T-cell (primary cell): ENCODE results near the gene COL4A1. TPM values are rescaled to one million over a fixed set of nuclear protein-coding genes. Genes with fewer than 3 reads are reported as not detected.

Experiments
- ATAC-seq, 4 experiments: fragments of 200-7000 bp in 3 of 4; fragments of 150-1000 bp in 1 of 4; cut with Tn5 transposase; replicated peaks in 1 of 4; 1 replicate in 3 of 4; 2 replicates in 1 of 4; pipeline ENCODE4 v1.10.0; 2021; ENCODE audit warnings: moderate library complexity in 3 of 4, mild to moderate bottlenecking in 2 of 4, moderate number of reproducible peaks in 1 of 4
- CTCF ChIA-PET, 2 donors: fragments of 300-600 bp; sonication (Branson Sonifier 250); formaldehyde crosslinking; loops; one replicate each; lab custom pipeline; 2022; ENCODE audit warnings: antibody characterized with exemption in 2 of 2; lab: Charles Lee
- POLR2A ChIA-PET, 2 donors: fragments of 300-600 bp; sonication (Branson Sonifier 250); formaldehyde crosslinking; loops; one replicate each; lab custom pipeline; 2022; ENCODE audit warnings: antibody characterized with exemption in 2 of 2; lab: Charles Lee
- DNase-seq, 35 experiments: peaks; one replicate each; pipeline versions ENCODE4 v3.0.0 to v3.0.0-alpha.2; 2013 to 2023
- H3K27ac ChIP-seq: one replicate; pipeline ENCODE4 v1.5.1; 2013; ENCODE audit warnings: low read length
- H3K27me3 ChIP-seq, 2 experiments: replicated peaks in 1 of 2; 1 replicate in 1 of 2; 2 replicates in 1 of 2; pipeline versions ENCODE4 v1.6.1 to v1.7.0; 2013; ENCODE audit warnings: low read length in 1 of 2, mixed read lengths in 1 of 2; ENCODE audit not compliant: control insufficient read depth in 2 of 2, insufficient read depth in 2 of 2; ENCODE audit errors: extremely low read depth in 1 of 2
- H3K36me3 ChIP-seq, 2 donors: 1 replicate in 1 of 2; 2 replicates in 1 of 2; pipeline versions ENCODE4 v1.6.1 to v1.7.0; 2013; ENCODE audit warnings: low read length in 1 of 2; ENCODE audit not compliant: control insufficient read depth in 2 of 2, insufficient read depth in 1 of 2; ENCODE audit errors: extremely low read depth in 1 of 2
- H3K4me1 ChIP-seq, 2 experiments: 1 replicate in 1 of 2; 2 replicates in 1 of 2; pipeline versions ENCODE4 v1.6.1 to v1.7.0; 2013; ENCODE audit warnings: low read length in 2 of 2, mixed read lengths in 1 of 2; ENCODE audit not compliant: insufficient read depth in 2 of 2, control insufficient read depth in 1 of 2; ENCODE audit errors: extremely low read depth in 1 of 2
- H3K4me3 ChIP-seq, 2 donors: 1 replicate in 1 of 2; 2 replicates in 1 of 2; pipeline versions ENCODE4 v1.5.1 to v1.7.0; 2013; ENCODE audit warnings: mild to moderate bottlenecking in 2 of 2, low read length in 1 of 2, moderate library complexity in 1 of 2; ENCODE audit not compliant: control insufficient read depth in 1 of 2; ENCODE audit errors: extremely low read depth in 1 of 2
- H3K9me3 ChIP-seq: 2 replicates; pipeline ENCODE4 v1.7.0; 2013
- H3K27ac Mint-ChIP-seq, 2 donors: one replicate each; pipeline ENCODE4 v1.8.0; 2020 to 2021; ENCODE audit warnings: mild to moderate bottlenecking in 2 of 2, mixed read lengths in 2 of 2
- H3K27me3 Mint-ChIP-seq, 2 donors: one replicate each; pipeline ENCODE4 v1.8.0; 2021 to 2022; ENCODE audit warnings: mixed read lengths in 2 of 2
- H3K36me3 Mint-ChIP-seq: one replicate; pipeline ENCODE4 v1.8.0; 2021; ENCODE audit warnings: mixed read lengths
- H3K4me1 Mint-ChIP-seq, 3 donors: one replicate each; pipeline ENCODE4 v1.8.0; 2020 to 2022; ENCODE audit warnings: mixed read lengths in 3 of 3, mild to moderate bottlenecking in 1 of 3
- H3K4me3 Mint-ChIP-seq, 3 donors: one replicate each; pipeline ENCODE4 v1.8.0; 2020 to 2022; ENCODE audit warnings: mild to moderate bottlenecking in 3 of 3, mixed read lengths in 3 of 3, moderate library complexity in 3 of 3
- H3K9me3 Mint-ChIP-seq, 3 donors: one replicate each; pipeline ENCODE4 v1.8.0; 2020 to 2022; ENCODE audit warnings: mixed read lengths in 3 of 3
- WGBS: methylation state at CpG from one replicate; pipeline ENCODE4 v1.1.5; 2013; ENCODE audit warnings: missing lambda C conversion rate; ENCODE audit not compliant: insufficient coverage; 5-methylcytosine and 5-hydroxymethylcytosine counted together
- total RNA-seq, 35 experiments: library from RNA in 6 of 35; stranded (reverse) in 6 of 35; fragments of 120-200 nt in 1 of 35; gene quantifications; one replicate each; pipeline versions ENCODE4 v1.2.1 to v1.2.4 and lab custom pipeline; 2013 to 2026

The COL4A1 gene
- total RNA-seq, 5 donors from 2014 or later (not counting 1 experiment from before 2014, with no cell fraction given), result 0.49 to 1.3 (median 0.85) TPM; not detected in 2

GRCh38 chr13:110242615-110243014 lies 64.3 kb downstream of the COL4A1 start:
- no peak overlapping the region for H3K27ac Mint-ChIP-seq
- H3K9me3 Mint-ChIP-seq, result no peaks in the 10 kb centered on the region
- peaks cover 2 to 12% of the 10 kb centered on the region in 2 experiments for H3K27me3 ChIP-seq
- H3K27me3 Mint-ChIP-seq, result peaks cover 15% of the 10 kb centered on the region in 2 donors
- WGBS, result 64% methylated on average over 3 of the region's 4 CpGs
- no peak overlapping the region for H3K4me3 Mint-ChIP-seq
- no peak for DNase-seq
- no peaks in the 10 kb centered on the region for H3K36me3 ChIP-seq
- H3K9me3 ChIP-seq, result no peaks in the 10 kb centered on the region
- no peak overlapping the region for H3K27ac ChIP-seq
- H3K4me1 ChIP-seq, result no peaks in the 10 kb centered on the region
- no peaks in the 10 kb centered on the region for H3K4me1 Mint-ChIP-seq
- no peak overlapping the region for H3K4me3 ChIP-seq
- ChIA-PET POLR2A (no interaction called here), CTCF (no interaction called here)
- no peak for ATAC-seq
- H3K36me3 Mint-ChIP-seq, result no peaks in the 10 kb centered on the region

- Mint-ChIP-seq H3K4me1 (no peaks in the 10 kb centered on the region), H3K4me3 (no peak overlapping the region), H3K9me3 (no peaks in the 10 kb centered on the region), H3K27ac (no peak overlapping the region), H3K27me3 (peaks cover 21 to 22% of the 10 kb centered on the region in 2 donors), H3K36me3 (no peaks in the 10 kb centered on the region)
- ATAC-seq (no peak), DNase-seq (no peak)
- H3K27ac ChIP-seq, result no peak overlapping the region
- no peaks in the 10 kb centered on the region for H3K9me3 ChIP-seq
- ChIA-PET POLR2A (no interaction called here), CTCF (no interaction called here)
- H3K36me3 ChIP-seq, result no peaks in the 10 kb centered on the region
- 92% methylated on average over 5 of the region's 7 CpGs for WGBS
- H3K4me1 ChIP-seq, result no peaks in the 10 kb centered on the region
- H3K4me3 ChIP-seq, result no peak overlapping the region
- H3K27me3 ChIP-seq, result peaks cover 4 to 22% of the 10 kb centered on the region in 2 experiments
Measured at GRCh38 chr13:110240943-110241342, 66.0 kb downstream of the COL4A1 start.

GRCh38 chr13:110240352-110240751 lies 66.6 kb downstream of the COL4A1 start:
- Mint-ChIP-seq H3K9me3 (no peaks in the 10 kb centered on the region), H3K36me3 (no peaks in the 10 kb centered on the region), H3K4me1 (no peaks in the 10 kb centered on the region), H3K4me3 (no peak overlapping the region), H3K27ac (no peak overlapping the region), H3K27me3 (peaks cover 21 to 22% of the 10 kb centered on the region in 2 donors)
- H3K36me3 ChIP-seq, result no peaks in the 10 kb centered on the region
- DNase-seq (no peak), ATAC-seq (no peak)
- H3K4me3 ChIP-seq, result no peak overlapping the region
- WGBS, result 55% methylated on average over 5 of the region's 10 CpGs
- ChIA-PET POLR2A (no interaction called here), CTCF (no interaction called here)
- H3K27me3 ChIP-seq, result peaks cover 4 to 19% of the 10 kb centered on the region in 2 experiments
- no peak overlapping the region for H3K27ac ChIP-seq
- H3K4me1 ChIP-seq, result no peaks in the 10 kb centered on the region
- H3K9me3 ChIP-seq, result no peaks in the 10 kb centered on the region

- H3K4me3 Mint-ChIP-seq, result no peak overlapping the region
- no peak for ATAC-seq
- peaks cover 21 to 22% of the 10 kb centered on the region in 2 donors for H3K27me3 Mint-ChIP-seq
- ChIA-PET POLR2A (no interaction called here), CTCF (interaction anchor here in 1 of 2 donors (0.6 kb wide), 1 partner anchor 19 kb away, joined by 3 read pairs; no protein-coding TSS in a partner anchor)
- H3K4me1 ChIP-seq, result no peaks in the 10 kb centered on the region
- H3K36me3 ChIP-seq, result no peaks in the 10 kb centered on the region
- H3K9me3 ChIP-seq, result no peaks in the 10 kb centered on the region
- H3K9me3 Mint-ChIP-seq, result no peaks in the 10 kb centered on the region
- H3K27ac ChIP-seq, result no peak overlapping the region
- H3K4me1 Mint-ChIP-seq, result no peaks in the 10 kb centered on the region
- WGBS, result no CpG with 5 or more reads among the region's 5 CpGs
- no peaks in the 10 kb centered on the region for H3K36me3 Mint-ChIP-seq
- no peak for DNase-seq
- peaks cover 4 to 15% of the 10 kb centered on the region in 2 experiments for H3K27me3 ChIP-seq
- H3K4me3 ChIP-seq, result no peak overlapping the region
- H3K27ac Mint-ChIP-seq, result no peak overlapping the region
Measured at GRCh38 chr13:110239280-110240125, 67.5 kb downstream of the COL4A1 start.

GRCh38 chr13:110238818-110239195 lies 68.2 kb downstream of the COL4A1 start:
- Histone ChIP-seq H3K4me3 (no peak overlapping the region), H3K4me1 (no peaks in the 10 kb centered on the region), H3K9me3 (no peaks in the 10 kb centered on the region), H3K36me3 (no peaks in the 10 kb centered on the region), H3K27me3 (peaks cover 4 to 15% of the 10 kb centered on the region in 2 experiments), H3K27ac (no peak overlapping the region)
- peaks cover 21 to 24% of the 10 kb centered on the region in 2 donors for H3K27me3 Mint-ChIP-seq
- H3K36me3 Mint-ChIP-seq, result no peaks in the 10 kb centered on the region
- WGBS, result no CpG with 5 or more reads among the region's 1 CpG
- DNase-seq (no peak), ATAC-seq (no peak)
- no peak overlapping the region for H3K27ac Mint-ChIP-seq
- CTCF ChIA-PET, result interaction anchor here in 1 of 2 donors (0.6 kb wide), 1 partner anchor 1803 kb away, joined by 4 read pairs; no protein-coding TSS in a partner anchor
- POLR2A ChIA-PET, result no interaction called here
- no peaks in the 10 kb centered on the region for H3K4me1 Mint-ChIP-seq
- no peaks in the 10 kb centered on the region for H3K9me3 Mint-ChIP-seq
- no peak overlapping the region for H3K4me3 Mint-ChIP-seq

- Histone ChIP-seq H3K4me3 (no peak overlapping the region), H3K9me3 (no peaks in the 10 kb centered on the region), H3K27ac (no peak overlapping the region), H3K27me3 (peaks cover 4 to 21% of the 10 kb centered on the region in 2 experiments), H3K4me1 (no peaks in the 10 kb centered on the region), H3K36me3 (no peaks in the 10 kb centered on the region)
- POLR2A ChIA-PET, result no interaction called here
- 75% methylated on average over 1 of the region's 5 CpGs for WGBS
- H3K9me3 Mint-ChIP-seq, result no peaks in the 10 kb centered on the region
- H3K4me1 Mint-ChIP-seq, result no peaks in the 10 kb centered on the region
- no peak for ATAC-seq
- H3K4me3 Mint-ChIP-seq, result no peak overlapping the region
- H3K27me3 Mint-ChIP-seq, result peaks cover 24 to 31% of the 10 kb centered on the region in 2 donors
- CTCF ChIA-PET, result interaction anchor here in 1 of 2 donors (0.6 kb wide), 1 partner anchor 1802 kb away, joined by 4 read pairs; no protein-coding TSS in a partner anchor
- no peaks in the 10 kb centered on the region for H3K36me3 Mint-ChIP-seq
- no peak for DNase-seq
- no peak overlapping the region for H3K27ac Mint-ChIP-seq
Measured at GRCh38 chr13:110237875-110238817, 68.8 kb downstream of the COL4A1 start.
